Activated CD8-positive, alpha-beta T cell treated with anti-CD3 and anti-CD28 coated beads, Interleukin-2, amount 10 ng/mL, durations not matched to agents 7 days and 5 days (primary cell): Measurements from ENCODE around the gene IRAK1. TPM values are rescaled to one million over a fixed set of nuclear protein-coding genes. Genes with fewer than 3 reads are reported as not detected.

Experiments used
- ATAC-seq: fragments of 150-1000 bp; cut with Tn5 transposase; one replicate; pipeline ENCODE4 v1.10.0; 2021; ENCODE audit warnings: moderate library complexity
- CTCF ChIA-PET: fragments of 350-600 bp; sonication (Branson Sonifier 250); formaldehyde crosslinking; loops from one replicate; lab custom pipeline; 2021; ENCODE audit warnings: antibody characterized with exemption; lab: Charles Lee
- POLR2A ChIA-PET: fragments of 350-600 bp; sonication (Branson Sonifier 250); formaldehyde crosslinking; loops from one replicate; lab custom pipeline; 2021; ENCODE audit warnings: antibody characterized with exemption; lab: Charles Lee
- DNase-seq: peaks from one replicate; pipeline ENCODE4 v3.0.0-alpha.2; 2020
- H3K27ac Mint-ChIP-seq: one replicate; pipeline ENCODE4 v1.8.0; 2021; ENCODE audit warnings: mild to moderate bottlenecking, mixed read lengths
- H3K27me3 Mint-ChIP-seq: one replicate; pipeline ENCODE4 v1.8.0; 2021; ENCODE audit warnings: low read depth, mixed read lengths
- H3K36me3 Mint-ChIP-seq: one replicate; pipeline ENCODE4 v1.8.0; 2021; ENCODE audit warnings: low read depth, mixed read lengths
- H3K4me1 Mint-ChIP-seq: one replicate; pipeline ENCODE4 v1.8.0; 2021; ENCODE audit warnings: low read depth, mixed read lengths
- H3K4me3 Mint-ChIP-seq: one replicate; pipeline ENCODE4 v1.8.0; 2021; ENCODE audit warnings: mild to moderate bottlenecking, mixed read lengths
- H3K9me3 Mint-ChIP-seq: one replicate; pipeline ENCODE4 v1.8.0; 2022; ENCODE audit warnings: mixed read lengths; ENCODE audit not compliant: insufficient read depth
- total RNA-seq, 2 experiments: library from RNA; stranded (reverse); gene quantifications; one replicate each; pipeline ENCODE4 v1.2.3, GENCODE V29; 2021

IRAK1 gene
- total RNA-seq, 2 experiments from 2014 or later: 164 to 165 TPM

GRCh38 chrX:154039577-154039976 lies 19.9 kb upstream of the IRAK1 start:
- no peak overlapping the region for H3K27ac Mint-ChIP-seq
- ChIA-PET POLR2A (interaction anchor here (0.6 kb wide), 1 partner anchor 27 kb away, joined by 3 read pairs; no protein-coding TSS in a partner anchor), CTCF (interaction anchor here (1.1 kb wide), 1 partner anchor 27 kb away, joined by 3 read pairs; no protein-coding TSS in a partner anchor)

GRCh38 chrX:154038656-154039055 lies 19.0 kb upstream of the IRAK1 start:
- Mint-ChIP-seq H3K9me3 (no peaks in the 10 kb centered on the region), H3K27ac (no peak overlapping the region), H3K27me3 (no peaks in the 10 kb centered on the region), H3K4me3 (no peak overlapping the region), H3K36me3 (peaks cover 9% of the 10 kb centered on the region), H3K4me1 (peaks cover 24% of the 10 kb centered on the region)
- CTCF ChIA-PET: no interaction called here
- POLR2A ChIA-PET: no interaction called here
- ATAC-seq (no peak), DNase-seq (no peak)

More at GRCh38 chrX:154039577-154039976, 19.9 kb upstream of the IRAK1 start:
- no peak for DNase-seq
- no peak for ATAC-seq
- peaks cover 10% of the 10 kb centered on the region for H3K36me3 Mint-ChIP-seq
- H3K4me3 Mint-ChIP-seq: no peak overlapping the region
- H3K9me3 Mint-ChIP-seq: no peaks in the 10 kb centered on the region
- H3K27me3 Mint-ChIP-seq: no peaks in the 10 kb centered on the region
- H3K4me1 Mint-ChIP-seq: peaks cover 24% of the 10 kb centered on the region

- Mint-ChIP-seq H3K27me3 (no peaks in the 10 kb centered on the region), H3K4me3 (no peak overlapping the region), H3K27ac (no peak overlapping the region), H3K9me3 (no peaks in the 10 kb centered on the region), H3K4me1 (peaks cover 21% of the 10 kb centered on the region), H3K36me3 (peaks cover 9% of the 10 kb centered on the region)
- CTCF ChIA-PET: interaction anchor here (0.8 kb wide), 1 partner anchor 24 kb away, joined by 3 read pairs; no protein-coding TSS in a partner anchor
- ATAC-seq: no peak
- POLR2A ChIA-PET: no interaction called here
- no peak for DNase-seq
These were observed 18.1 kb upstream of the IRAK1 start for GRCh38 chrX:154037754-154038153.

- DNase-seq (no peak), ATAC-seq (no peak)
- no peaks in the 10 kb centered on the region for H3K9me3 Mint-ChIP-seq
- H3K27me3 Mint-ChIP-seq: no peaks in the 10 kb centered on the region
- ChIA-PET CTCF (interaction anchor here (1.2 to 1.5 kb wide), 3 partner anchors 16 to 35 kb away, joined by 3 to 5 read pairs (median 4); no protein-coding TSS in a partner anchor), POLR2A (no interaction called here)
- H3K27ac Mint-ChIP-seq: no peak overlapping the region
- no peak overlapping the region for H3K4me3 Mint-ChIP-seq
- H3K4me1 Mint-ChIP-seq: peaks cover 21% of the 10 kb centered on the region
- peaks cover 15% of the 10 kb centered on the region for H3K36me3 Mint-ChIP-seq
These were observed 16.8 kb upstream of the IRAK1 start for GRCh38 chrX:154036513-154036912.

GRCh38 chrX:154033848-154034247 lies 14.1 kb upstream of the IRAK1 start:
- Mint-ChIP-seq H3K27me3 (no peaks in the 10 kb centered on the region), H3K4me3 (no peak overlapping the region), H3K4me1 (peaks cover 9% of the 10 kb centered on the region), H3K27ac (no peak overlapping the region), H3K9me3 (no peaks in the 10 kb centered on the region), H3K36me3 (peaks cover 14% of the 10 kb centered on the region)
- ATAC-seq: no peak
- ChIA-PET CTCF (no interaction called here), POLR2A (no interaction called here)
- DNase-seq: no peak

GRCh38 chrX:154032653-154033052 lies 13.0 kb upstream of the IRAK1 start:
- Mint-ChIP-seq H3K27me3 (no peaks in the 10 kb centered on the region), H3K36me3 (peaks cover 21% of the 10 kb centered on the region), H3K4me1 (peaks cover 13% of the 10 kb centered on the region), H3K27ac (no peak overlapping the region), H3K4me3 (no peak overlapping the region), H3K9me3 (no peaks in the 10 kb centered on the region)
- ChIA-PET POLR2A (no interaction called here), CTCF (no interaction called here)
- DNase-seq: no peak
- ATAC-seq: no peak

GRCh38 chrX:154032160-154032559 lies 12.5 kb upstream of the IRAK1 start:
- CTCF ChIA-PET: no interaction called here
- no peak overlapping the region for H3K27ac Mint-ChIP-seq
- peaks cover 24% of the 10 kb centered on the region for H3K36me3 Mint-ChIP-seq
- H3K27me3 Mint-ChIP-seq: no peaks in the 10 kb centered on the region
- no peak overlapping the region for H3K4me3 Mint-ChIP-seq
- H3K4me1 Mint-ChIP-seq: peaks cover 13% of the 10 kb centered on the region
- POLR2A ChIA-PET: no interaction called here
- ATAC-seq: no peak
- DNase-seq: no peak
- H3K9me3 Mint-ChIP-seq: no peaks in the 10 kb centered on the region

GRCh38 chrX:154030715-154031305 lies 11.1 kb upstream of the IRAK1 start:
- peaks cover 5% of the 10 kb centered on the region for H3K4me1 Mint-ChIP-seq
- no peak for ATAC-seq
- no peaks in the 10 kb centered on the region for H3K9me3 Mint-ChIP-seq
- ChIA-PET CTCF (no interaction called here), POLR2A (no interaction called here)
- DNase-seq: no peak
- H3K4me3 Mint-ChIP-seq: no peak overlapping the region
- peaks cover 23% of the 10 kb centered on the region for H3K36me3 Mint-ChIP-seq
- no peaks in the 10 kb centered on the region for H3K27me3 Mint-ChIP-seq
- no peak overlapping the region for H3K27ac Mint-ChIP-seq

GRCh38 chrX:154030266-154030665 lies 10.6 kb upstream of the IRAK1 start:
- peaks cover 5% of the 10 kb centered on the region for H3K4me1 Mint-ChIP-seq
- no peaks in the 10 kb centered on the region for H3K9me3 Mint-ChIP-seq
- ATAC-seq (no peak), DNase-seq (no peak)
- H3K4me3 Mint-ChIP-seq: no peak overlapping the region
- no peaks in the 10 kb centered on the region for H3K27me3 Mint-ChIP-seq
- ChIA-PET CTCF (interaction anchor here (1.2 kb wide), 1 partner anchor 17 kb away, joined by 4 read pairs; no protein-coding TSS in a partner anchor), POLR2A (interaction anchor here (0.7 kb wide), 1 partner anchor 10 kb away, joined by 4 read pairs; no protein-coding TSS in a partner anchor)
- H3K36me3 Mint-ChIP-seq: peaks cover 23% of the 10 kb centered on the region
- H3K27ac Mint-ChIP-seq: no peak overlapping the region

- POLR2A ChIA-PET: interaction anchor here (0.7 kb wide), 1 partner anchor 9 kb away, joined by 4 read pairs; no protein-coding TSS in a partner anchor
- Mint-ChIP-seq H3K9me3 (no peaks in the 10 kb centered on the region), H3K4me3 (no peak overlapping the region), H3K27ac (no peak overlapping the region), H3K27me3 (no peaks in the 10 kb centered on the region), H3K4me1 (peaks cover 5% of the 10 kb centered on the region), H3K36me3 (peaks cover 23% of the 10 kb centered on the region)
- DNase-seq (no peak), ATAC-seq (no peak)
- CTCF ChIA-PET: interaction anchor here (1.2 kb wide), 1 partner anchor 16 kb away, joined by 4 read pairs; no protein-coding TSS in a partner anchor
These were observed 9.7 kb upstream of the IRAK1 start for GRCh38 chrX:154029439-154029838.

GRCh38 chrX:154028502-154029184 lies 8.9 kb upstream of the IRAK1 start:
- no peak for ATAC-seq
- CTCF ChIA-PET: interaction anchor here (1.2 to 2.9 kb wide), 2 partner anchors 15 kb away, joined by 4 to 14 read pairs; no protein-coding TSS in a partner anchor
- peaks cover 5% of the 10 kb centered on the region for H3K4me1 Mint-ChIP-seq
- no peaks in the 10 kb centered on the region for H3K27me3 Mint-ChIP-seq
- peaks cover 21% of the 10 kb centered on the region for H3K36me3 Mint-ChIP-seq
- no peak overlapping the region for H3K4me3 Mint-ChIP-seq
- POLR2A ChIA-PET: no interaction called here
- DNase-seq: no peak
- no peaks in the 10 kb centered on the region for H3K9me3 Mint-ChIP-seq
- H3K27ac Mint-ChIP-seq: peak overlapping the region; percentile 12

GRCh38 chrX:154027986-154028385 lies 8.3 kb upstream of the IRAK1 start:
- ChIA-PET CTCF (interaction anchor here (2.9 kb wide), 1 partner anchor 14 kb away, joined by 14 read pairs; no protein-coding TSS in a partner anchor), POLR2A (no interaction called here)
- Mint-ChIP-seq H3K9me3 (no peaks in the 10 kb centered on the region), H3K27me3 (no peaks in the 10 kb centered on the region), H3K4me3 (no peak overlapping the region), H3K4me1 (peaks cover 7% of the 10 kb centered on the region), H3K36me3 (peaks cover 23% of the 10 kb centered on the region), H3K27ac (peak overlapping the region; percentile 12)
- no peak for ATAC-seq
- no peak for DNase-seq
